ENCODE results near the gene BRD3OS.
"Not testable (repeated sequence)": the region's sequence is repeated elsewhere in the genome, so short reads cannot be mapped to it uniquely, and the experiment has no call there.

The BRD3OS gene

GRCh38 chr9:133988771-133989170 lies 36.5 kb upstream of the BRD3OS start:
- not testable (repeated sequence) for H3K36me3 ChIP-seq (ENCODE audit: control insufficient read depth, insufficient read depth, low read length); H3K27ac ChIP-seq (ENCODE audit: insufficient read depth, low read depth, low read length, poor library complexity, severe bottlenecking); H3K4me3 ChIP-seq (ENCODE audit: insufficient read depth, low read depth, low read length); H3K27me3 ChIP-seq (ENCODE audit: control insufficient read depth, insufficient read depth, low read length, poor library complexity, severe bottlenecking); H3K9me3 ChIP-seq (ENCODE audit: control insufficient read depth, low read length)
- 91 to 94% methylated on average over 14 of the region's 14 CpGs for WGBS, 2 experiments
- H3K4me1 ChIP-seq (ENCODE audit: control insufficient read depth, insufficient read depth, low read length), result peaks cover 13% of the 10 kb centered on the region

DNA sequence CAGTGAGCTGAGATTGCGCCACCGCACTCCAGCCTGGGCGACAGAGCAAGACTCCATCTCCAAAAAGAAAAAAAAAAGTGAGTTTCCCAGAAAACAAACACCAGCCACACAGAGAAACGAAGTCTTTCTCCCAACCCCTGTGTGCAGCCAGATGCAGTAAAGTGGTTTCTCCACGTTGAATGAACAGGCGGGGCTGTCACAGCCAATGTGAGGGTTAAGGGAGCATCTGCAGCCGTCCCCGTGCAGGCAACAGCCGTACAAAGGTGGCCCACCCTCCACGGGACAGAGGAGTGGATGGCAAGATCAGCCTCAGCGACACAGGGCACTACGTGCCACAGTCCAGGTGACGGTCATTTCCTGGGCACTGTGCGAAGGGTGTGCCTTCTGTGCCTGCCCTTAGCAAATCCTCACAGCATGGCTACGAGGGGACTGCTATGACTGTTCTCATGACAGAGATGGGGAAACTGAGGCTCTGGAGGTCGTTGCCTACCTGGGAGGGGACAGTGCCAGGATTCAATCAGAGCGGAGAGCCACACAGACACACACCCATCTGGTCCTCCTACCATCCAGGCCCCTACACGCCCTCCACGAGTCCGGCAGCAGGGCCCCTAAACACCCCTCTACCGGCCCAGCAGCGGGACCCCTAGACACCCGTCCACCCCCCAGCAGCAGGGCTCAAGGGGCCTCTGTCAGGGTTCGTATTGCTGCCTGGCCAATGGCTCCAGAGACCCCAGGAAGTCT lies 35.5 kb upstream of the BRD3OS start:
- Histone ChIP-seq H3K4me1 (ENCODE audit: control insufficient read depth, insufficient read depth, low read length) (peaks cover 17% of the 10 kb centered on the region), H3K4me3 (ENCODE audit: insufficient read depth, low read depth, low read length) (peak overlapping the region; percentile 80), H3K9me3 (ENCODE audit: control insufficient read depth, low read length) (no peaks in the 10 kb centered on the region), H3K27ac (ENCODE audit: insufficient read depth, low read depth, low read length, poor library complexity, severe bottlenecking) (no peak overlapping the region), H3K27me3 (ENCODE audit: control insufficient read depth, insufficient read depth, low read length, poor library complexity, severe bottlenecking) (no peaks in the 10 kb centered on the region), H3K36me3 (ENCODE audit: control insufficient read depth, insufficient read depth, low read length) (no peaks in the 10 kb centered on the region)
- WGBS, 2 experiments, result 88 to 89% methylated on average over 24 of the region's 24 CpGs

- Histone ChIP-seq H3K4me3 (ENCODE audit: insufficient read depth, low read depth, low read length) (peak overlapping the region; percentile 80), H3K36me3 (ENCODE audit: control insufficient read depth, insufficient read depth, low read length) (no peaks in the 10 kb centered on the region), H3K4me1 (ENCODE audit: control insufficient read depth, insufficient read depth, low read length) (peaks cover 17% of the 10 kb centered on the region), H3K27ac (ENCODE audit: insufficient read depth, low read depth, low read length, poor library complexity, severe bottlenecking) (peak overlapping the region; percentile 38), H3K9me3 (ENCODE audit: control insufficient read depth, low read length) (no peaks in the 10 kb centered on the region), H3K27me3 (ENCODE audit: control insufficient read depth, insufficient read depth, low read length, poor library complexity, severe bottlenecking) (no peaks in the 10 kb centered on the region)
- 11 to 12% methylated on average over 31 of the region's 31 CpGs for WGBS, 2 experiments
Measured at GRCh38 chr9:133990366-133991213, 34.7 kb upstream of the BRD3OS start.

DNA sequence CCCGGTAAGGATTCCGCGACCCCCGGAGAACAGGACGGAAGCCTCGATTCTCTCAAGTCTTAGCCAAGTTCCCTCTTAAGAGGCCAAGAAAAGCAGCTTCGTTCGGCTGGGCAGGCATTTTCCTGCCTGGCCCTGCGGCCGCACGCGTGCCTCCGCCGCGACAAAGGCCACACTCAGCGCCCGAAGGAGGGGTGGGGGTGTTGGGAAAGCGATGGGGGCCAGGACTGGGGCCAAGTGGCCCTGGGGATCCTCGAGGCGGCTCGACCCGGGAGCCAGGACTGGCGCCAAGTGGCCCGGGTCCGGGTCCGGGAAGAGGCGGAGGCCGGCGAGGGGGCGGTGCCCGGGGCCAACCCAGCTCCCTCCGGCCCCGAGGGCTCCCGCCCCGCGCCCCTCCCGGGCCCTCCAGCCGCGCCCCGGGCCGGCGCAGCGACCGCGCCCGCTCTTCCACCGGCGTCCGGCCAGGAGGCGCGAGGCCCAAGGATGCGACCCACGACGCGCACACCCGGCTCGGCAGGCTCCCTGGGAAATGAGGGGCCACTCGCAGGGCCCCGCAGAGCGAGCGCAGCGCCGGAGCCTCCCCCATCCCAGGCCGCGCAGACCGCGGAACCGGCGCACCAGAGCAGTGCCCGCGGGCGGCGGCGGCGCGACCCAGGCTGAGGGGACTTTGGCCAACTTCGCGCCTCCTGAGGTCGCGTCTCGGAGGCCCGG lies 33.9 kb upstream of the BRD3OS start:
- no peaks in the 10 kb centered on the region for H3K36me3 ChIP-seq (ENCODE audit: control insufficient read depth, insufficient read depth, low read length)
- no peaks in the 10 kb centered on the region for H3K27me3 ChIP-seq (ENCODE audit: control insufficient read depth, insufficient read depth, low read length, poor library complexity, severe bottlenecking)
- H3K27ac ChIP-seq (ENCODE audit: insufficient read depth, low read depth, low read length, poor library complexity, severe bottlenecking), result peak overlapping the region; percentile 38
- no peaks in the 10 kb centered on the region for H3K9me3 ChIP-seq (ENCODE audit: control insufficient read depth, low read length)
- WGBS, 2 experiments, result 0% methylated on average over 82 of the region's 82 CpGs
- peak overlapping the region; percentile 80 for H3K4me3 ChIP-seq (ENCODE audit: insufficient read depth, low read depth, low read length)
- peaks cover 17% of the 10 kb centered on the region for H3K4me1 ChIP-seq (ENCODE audit: control insufficient read depth, insufficient read depth, low read length)

GRCh38 chr9:133991964-133992779 lies 33.1 kb upstream of the BRD3OS start, which contains the start of gene VAV2:
TSS of gene VAV2 (minus strand) at chr9:133992324. CDS start at chr9:133992278, 46 bp downstream.
- H3K36me3 ChIP-seq (ENCODE audit: control insufficient read depth, insufficient read depth, low read length), result no peaks in the 10 kb centered on the region
- peaks cover 17% of the 10 kb centered on the region for H3K4me1 ChIP-seq (ENCODE audit: control insufficient read depth, insufficient read depth, low read length)
- no peaks in the 10 kb centered on the region for H3K9me3 ChIP-seq (ENCODE audit: control insufficient read depth, low read length)
- H3K27ac ChIP-seq (ENCODE audit: insufficient read depth, low read depth, low read length, poor library complexity, severe bottlenecking), result peak within 1 kb of the TSS; percentile 38
- 0% methylated on average over 124 of the region's 124 CpGs for WGBS, 2 experiments
- peak within 1 kb of the TSS; percentile 80 for H3K4me3 ChIP-seq (ENCODE audit: insufficient read depth, low read depth, low read length)
- H3K27me3 ChIP-seq (ENCODE audit: control insufficient read depth, insufficient read depth, low read length, poor library complexity, severe bottlenecking), result no peaks in the 10 kb centered on the region

DNA sequence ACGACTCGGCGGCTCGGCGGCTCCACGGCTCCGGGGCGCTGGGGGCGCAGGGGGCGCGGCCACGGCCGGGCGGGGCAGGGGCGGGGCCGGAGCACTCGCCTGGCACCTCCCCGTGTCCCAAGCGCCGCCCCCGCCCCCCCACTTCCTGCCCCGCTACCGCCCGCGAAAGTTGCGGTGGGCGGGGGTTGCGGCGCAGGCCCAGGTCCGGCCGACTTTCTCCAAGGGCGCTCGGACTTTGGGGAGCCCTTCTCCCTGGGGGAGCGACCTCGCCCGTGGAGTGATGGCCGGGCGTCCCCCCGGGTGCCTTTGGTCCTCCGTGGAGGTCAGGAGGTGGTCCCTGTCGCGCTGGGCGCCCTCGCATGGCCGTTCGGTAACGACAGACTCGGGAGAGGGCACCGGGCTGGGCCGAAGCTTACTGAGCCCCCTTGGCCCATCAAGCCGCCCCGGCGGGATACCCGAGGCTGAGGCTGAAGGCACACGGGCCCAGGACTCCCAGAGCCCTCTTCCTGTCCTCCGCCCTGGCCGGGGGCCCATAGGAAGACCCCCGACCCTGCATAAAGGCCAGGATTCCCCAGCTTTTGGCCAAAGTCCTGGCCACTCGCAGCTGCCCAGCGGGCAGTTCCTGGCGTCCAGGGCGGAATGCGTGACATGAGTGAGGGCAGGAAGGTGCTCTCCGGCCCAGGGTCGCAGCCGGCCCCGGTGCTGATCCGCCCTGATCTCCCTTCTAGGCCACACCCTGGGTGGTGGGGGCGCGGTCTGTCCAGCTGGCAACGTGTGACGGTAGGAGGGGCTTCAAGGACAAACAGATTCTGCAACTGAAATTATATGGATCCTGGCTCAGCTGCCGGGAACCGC lies 32.3 kb upstream of the BRD3OS start:
- H3K27ac ChIP-seq (ENCODE audit: insufficient read depth, low read depth, low read length, poor library complexity, severe bottlenecking), result no peak overlapping the region
- no peaks in the 10 kb centered on the region for H3K27me3 ChIP-seq (ENCODE audit: control insufficient read depth, insufficient read depth, low read length, poor library complexity, severe bottlenecking)
- H3K36me3 ChIP-seq (ENCODE audit: control insufficient read depth, insufficient read depth, low read length), result no peaks in the 10 kb centered on the region
- peak overlapping the region; percentile 80 for H3K4me3 ChIP-seq (ENCODE audit: insufficient read depth, low read depth, low read length)
- H3K4me1 ChIP-seq (ENCODE audit: control insufficient read depth, insufficient read depth, low read length), result peaks cover 17% of the 10 kb centered on the region
- WGBS, 2 experiments, result 1% methylated on average over 74 of the region's 74 CpGs
- H3K9me3 ChIP-seq (ENCODE audit: control insufficient read depth, low read length), result no peaks in the 10 kb centered on the region

GRCh38 chr9:133993635-133994253 lies 31.5 kb upstream of the BRD3OS start:
- Histone ChIP-seq H3K27me3 (ENCODE audit: control insufficient read depth, insufficient read depth, low read length, poor library complexity, severe bottlenecking) (no peaks in the 10 kb centered on the region), H3K4me3 (ENCODE audit: insufficient read depth, low read depth, low read length) (peak overlapping the region; percentile 80), H3K27ac (ENCODE audit: insufficient read depth, low read depth, low read length, poor library complexity, severe bottlenecking) (no peak overlapping the region), H3K4me1 (ENCODE audit: control insufficient read depth, insufficient read depth, low read length) (peaks cover 17% of the 10 kb centered on the region), H3K36me3 (ENCODE audit: control insufficient read depth, insufficient read depth, low read length) (no peaks in the 10 kb centered on the region), H3K9me3 (ENCODE audit: control insufficient read depth, low read length) (no peaks in the 10 kb centered on the region)
- WGBS, 2 experiments, result 80 to 82% methylated on average over 16 of the region's 16 CpGs

- WGBS, 2 experiments, result 11 to 13% methylated on average over 11 of the region's 11 CpGs
- Histone ChIP-seq H3K9me3 (ENCODE audit: control insufficient read depth, low read length) (no peaks in the 10 kb centered on the region), H3K27ac (ENCODE audit: insufficient read depth, low read depth, low read length, poor library complexity, severe bottlenecking) (no peak overlapping the region), H3K4me1 (ENCODE audit: control insufficient read depth, insufficient read depth, low read length) (peaks cover 17% of the 10 kb centered on the region), H3K27me3 (ENCODE audit: control insufficient read depth, insufficient read depth, low read length, poor library complexity, severe bottlenecking) (no peaks in the 10 kb centered on the region), H3K4me3 (ENCODE audit: insufficient read depth, low read depth, low read length) (no peak overlapping the region), H3K36me3 (ENCODE audit: control insufficient read depth, insufficient read depth, low read length) (no peaks in the 10 kb centered on the region)
Measured at GRCh38 chr9:133994353-133995011, 30.8 kb upstream of the BRD3OS start.
